ENCODE data around the gene NRL. TPM values are rescaled to one million over a fixed set of nuclear protein-coding genes. Genes with fewer than 3 reads are reported as not detected.

NRL gene
- total and polyA plus RNA-seq, 9 of the 15 experiments (the other 6 are each of a cell fraction or from before 2014, with no cell fraction given) = 0.07 to 2.7 (median 1.4) TPM; not detected in 1

GRCh38 chr14:24054324-24054641 lies 60.5 kb downstream of the NRL start:
- intact Hi-C loops (cut with micrococcal nuclease) (no loop called here), in situ Hi-C loops (cut with MboI) (loop anchor here (10.0 kb wide), 1 partner anchor 381 kb away; no protein-coding TSS in a partner anchor)
- FAIRE-seq (no peak), DNase-seq (ENCODE audit: extremely low read depth in 1 of 4, low spot score in 3 of 4) (no peak), ATAC-seq (no peak)
- TF ChIP-seq POLR2AphosphoS2 (IDR thresholded peaks at IDR 0.05; ENCODE audit: low read length) (no peak), MAFG (tag; conservative IDR thresholded peaks at IDR 0.05) (no peak), ILK (tag; IDR thresholded peaks at IDR 0.05; ENCODE audit: borderline replicate concordance, low read depth) (no peak), ETV5 (CRISPR knock-in tag; IDR thresholded peaks at IDR 0.05; ENCODE audit: low read depth) (no peak), ZHX1 (conservative IDR thresholded peaks at IDR 0.05; ENCODE audit: low read length) (no peak)
- TF ChIP-seq, protein P1, sequence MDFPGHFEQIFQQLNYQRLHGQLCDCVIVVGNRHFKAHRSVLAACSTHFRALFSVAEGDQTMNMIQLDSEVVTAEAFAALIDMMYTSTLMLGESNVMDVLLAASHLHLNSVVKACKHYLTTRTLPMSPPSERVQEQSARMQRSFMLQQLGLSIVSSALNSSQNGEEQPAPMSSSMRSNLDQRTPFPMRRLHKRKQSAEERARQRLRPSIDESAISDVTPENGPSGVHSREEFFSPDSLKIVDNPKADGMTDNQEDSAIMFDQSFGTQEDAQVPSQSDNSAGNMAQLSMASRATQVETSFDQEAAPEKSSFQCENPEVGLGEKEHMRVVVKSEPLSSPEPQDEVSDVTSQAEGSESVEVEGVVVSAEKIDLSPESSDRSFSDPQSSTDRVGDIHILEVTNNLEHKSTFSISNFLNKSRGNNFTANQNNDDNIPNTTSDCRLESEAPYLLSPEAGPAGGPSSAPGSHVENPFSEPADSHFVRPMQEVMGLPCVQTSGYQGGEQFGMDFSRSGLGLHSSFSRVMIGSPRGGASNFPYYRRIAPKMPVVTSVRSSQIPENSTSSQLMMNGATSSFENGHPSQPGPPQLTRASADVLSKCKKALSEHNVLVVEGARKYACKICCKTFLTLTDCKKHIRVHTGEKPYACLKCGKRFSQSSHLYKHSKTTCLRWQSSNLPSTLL (IDR thresholded peaks at IDR 0.05) = no peak
- no TSS peak for BruUV-seq (replicated peaks)
- WGBS (ENCODE audit: insufficient coverage, low coverage, missing lambda C conversion rate) = 5% methylated on average over 6 of the region's 6 CpGs
- Histone ChIP-seq H3K36me3 (ENCODE audit: control insufficient read depth, insufficient read depth, low read length) (no peaks in the 10 kb centered on the region), H3K9me1 (ENCODE audit: control insufficient read depth, insufficient read depth, low read length) (no peaks in the 10 kb centered on the region), H3K9me3 (replicated peaks; ENCODE audit: control insufficient read depth, insufficient read depth, low read depth, low read length) (no peaks in the 10 kb centered on the region), H3K27ac (ENCODE audit: extremely low read depth, low read depth, low read length) (no peak overlapping the region), H3K27me3 (ENCODE audit: control insufficient read depth in 2 of 2, insufficient read depth in 2 of 2, low read length in 2 of 2) (peaks cover 0 to 25% of the 10 kb centered on the region in 2 experiments; a peak in 2 of 5 replicates), H3K79me2 (ENCODE audit: control insufficient read depth, insufficient read depth, low read length) (no peaks in the 10 kb centered on the region), H4K20me1 (replicated peaks; ENCODE audit: control insufficient read depth, insufficient read depth, low read length) (peaks cover 4% of the 10 kb centered on the region), H2AFZ (ENCODE audit: low read depth, low read length) (no peak overlapping the region), H3K4me3 (no peak overlapping the region), H3K4me2 (ENCODE audit: insufficient read depth, low read length) (no peak overlapping the region), H3K9ac (ENCODE audit: insufficient read depth in 1 of 2, low read depth in 2 of 2, low read length in 2 of 2) (no peak overlapping the region), H3K4me1 (replicated peaks in 1 of 2; ENCODE audit: control insufficient read depth in 2 of 2, insufficient read depth in 2 of 2, low read length in 2 of 2) (peaks cover 9 to 27% of the 10 kb centered on the region in 2 experiments; a peak in 3 of 5 replicates)
- ChIA-PET CTCF (ENCODE audit: low intra/inter-chr PET ratio) (no interaction called here), POLR2A (interaction anchor here (0.6 to 0.8 kb wide), 6 partner anchors 20 to 225 kb away, joined by 3 to 4 read pairs (median 3); no protein-coding TSS in a partner anchor)
